WI38 (cell line): ENCODE results near the gene PAK3.

ENCODE experiments used
- H3K4me3 ChIP-seq: 2 replicates; pipeline ENCODE4 v1.5.1; 2011; ENCODE audit warnings: low read depth, mild to moderate bottlenecking, control low read depth, low read length
- TF ChIP-seq, protein P1 (sequence below): IDR thresholded peaks from 2 replicates; pipeline ENCODE4 v1.5.1; 2012; ENCODE audit warnings: low read depth, mild to moderate bottlenecking, control low read depth, low read length

PAK3 gene

DNA sequence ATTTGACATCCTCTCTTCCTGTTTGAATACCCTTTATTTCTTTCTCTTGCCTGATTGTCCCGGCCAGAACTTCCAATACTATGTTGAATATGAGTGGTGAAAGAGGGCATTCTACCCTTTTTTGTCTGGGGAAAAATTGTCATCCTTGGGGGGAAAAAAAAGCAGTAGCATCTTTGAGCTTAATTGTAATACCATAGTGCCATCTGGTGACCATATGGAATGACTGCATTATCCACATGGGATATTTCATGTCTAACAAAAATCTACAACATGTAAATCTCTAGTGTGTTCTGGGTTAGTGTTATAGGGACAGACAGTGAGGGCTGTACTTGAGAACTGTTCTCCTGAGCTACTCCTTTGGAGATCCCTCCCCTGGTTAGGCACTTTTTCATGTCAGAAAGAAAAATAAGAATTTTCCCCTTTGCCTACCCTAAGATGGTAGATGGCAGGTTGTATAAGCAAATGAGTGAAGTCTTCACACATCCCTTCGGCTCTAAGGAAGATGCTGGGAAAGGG is 148.3 kb downstream of the PAK3 start:
- H3K4me3 ChIP-seq: no peak overlapping the region
- TF ChIP-seq, protein P1, sequence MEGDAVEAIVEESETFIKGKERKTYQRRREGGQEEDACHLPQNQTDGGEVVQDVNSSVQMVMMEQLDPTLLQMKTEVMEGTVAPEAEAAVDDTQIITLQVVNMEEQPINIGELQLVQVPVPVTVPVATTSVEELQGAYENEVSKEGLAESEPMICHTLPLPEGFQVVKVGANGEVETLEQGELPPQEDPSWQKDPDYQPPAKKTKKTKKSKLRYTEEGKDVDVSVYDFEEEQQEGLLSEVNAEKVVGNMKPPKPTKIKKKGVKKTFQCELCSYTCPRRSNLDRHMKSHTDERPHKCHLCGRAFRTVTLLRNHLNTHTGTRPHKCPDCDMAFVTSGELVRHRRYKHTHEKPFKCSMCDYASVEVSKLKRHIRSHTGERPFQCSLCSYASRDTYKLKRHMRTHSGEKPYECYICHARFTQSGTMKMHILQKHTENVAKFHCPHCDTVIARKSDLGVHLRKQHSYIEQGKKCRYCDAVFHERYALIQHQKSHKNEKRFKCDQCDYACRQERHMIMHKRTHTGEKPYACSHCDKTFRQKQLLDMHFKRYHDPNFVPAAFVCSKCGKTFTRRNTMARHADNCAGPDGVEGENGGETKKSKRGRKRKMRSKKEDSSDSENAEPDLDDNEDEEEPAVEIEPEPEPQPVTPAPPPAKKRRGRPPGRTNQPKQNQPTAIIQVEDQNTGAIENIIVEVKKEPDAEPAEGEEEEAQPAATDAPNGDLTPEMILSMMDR: no peak; the same call in 1 of the 2 replicates

DNA sequence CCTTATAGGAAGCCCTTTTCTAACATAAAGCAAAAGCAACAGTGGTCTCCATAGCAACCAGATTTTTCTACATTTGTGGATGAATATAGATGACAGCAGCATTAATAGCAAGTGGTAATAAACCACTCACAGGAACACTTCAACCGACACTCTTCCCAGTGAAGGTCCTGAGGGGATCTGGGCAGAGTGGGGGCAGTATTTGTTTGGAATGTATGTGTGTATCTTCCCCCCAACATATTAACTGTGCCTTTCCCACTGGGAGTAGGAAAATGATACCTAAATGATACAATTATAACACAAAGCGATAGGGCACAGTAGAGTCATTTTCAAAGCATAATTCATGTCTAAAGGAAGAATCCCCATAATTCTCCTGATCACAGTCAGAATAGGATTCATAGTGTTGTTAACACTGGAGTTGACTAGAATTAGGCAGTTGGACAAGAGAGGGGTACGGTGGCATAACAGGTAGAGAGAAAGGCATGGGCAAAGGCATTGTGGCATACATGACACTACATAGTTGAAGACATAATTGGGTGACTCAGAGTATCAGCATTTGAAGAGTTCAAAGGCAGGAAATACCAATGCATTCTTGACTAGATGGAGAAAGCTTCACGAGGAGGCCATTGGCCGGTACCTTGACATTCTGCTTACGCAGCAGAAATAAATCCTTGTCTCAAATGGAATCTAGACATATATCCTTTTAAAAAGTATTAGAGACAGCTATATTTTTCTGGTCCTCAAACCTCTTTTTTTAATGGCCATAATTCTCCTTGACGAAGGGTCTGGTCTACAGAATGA is 159.1 kb downstream of the PAK3 start:
- TF ChIP-seq, protein P1: no peak
- no peak overlapping the region for H3K4me3 ChIP-seq

DNA sequence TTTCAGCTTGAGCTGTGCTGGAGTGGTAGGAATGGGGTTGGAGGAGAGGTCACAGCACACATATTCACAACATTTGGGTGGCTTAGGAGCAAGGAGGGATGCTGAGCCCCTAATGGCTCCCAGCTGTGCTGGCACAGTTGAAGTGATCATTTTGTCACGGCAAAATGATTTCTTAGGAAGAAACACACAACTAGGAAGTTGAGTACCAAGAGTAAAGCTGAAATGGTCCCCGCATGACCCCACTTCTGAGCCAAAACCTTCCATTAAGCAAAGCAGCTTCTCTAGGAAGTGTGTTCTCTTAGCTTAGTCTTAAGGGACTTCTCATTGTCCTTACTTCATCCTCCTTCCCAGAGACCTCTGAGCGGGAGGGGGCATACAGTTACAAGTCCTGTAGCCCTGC is 161.7 kb downstream of the PAK3 start:
- TF ChIP-seq, protein P1: no peak
- no peak overlapping the region for H3K4me3 ChIP-seq

DNA sequence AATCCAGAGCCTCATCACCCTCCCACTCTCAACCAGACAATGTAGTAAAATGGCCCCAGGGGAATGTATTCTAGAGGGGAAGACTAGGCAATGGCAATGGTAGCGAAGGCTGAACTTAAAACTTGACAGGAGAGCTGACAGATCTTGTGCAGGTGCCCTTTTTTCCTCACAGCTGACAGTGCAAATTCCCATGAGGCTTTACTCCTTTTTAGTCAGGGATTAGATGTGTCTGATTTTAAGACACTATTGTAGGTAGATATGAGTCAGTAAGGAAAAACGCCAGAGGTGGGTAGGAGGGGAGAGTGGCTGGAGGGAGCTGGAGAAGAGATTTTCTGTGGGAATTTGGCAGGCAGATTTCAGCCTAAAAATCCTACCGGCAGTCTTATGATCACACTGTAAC is 163.6 kb downstream of the PAK3 start:
- TF ChIP-seq, protein P1: no peak
- no peak overlapping the region for H3K4me3 ChIP-seq

DNA sequence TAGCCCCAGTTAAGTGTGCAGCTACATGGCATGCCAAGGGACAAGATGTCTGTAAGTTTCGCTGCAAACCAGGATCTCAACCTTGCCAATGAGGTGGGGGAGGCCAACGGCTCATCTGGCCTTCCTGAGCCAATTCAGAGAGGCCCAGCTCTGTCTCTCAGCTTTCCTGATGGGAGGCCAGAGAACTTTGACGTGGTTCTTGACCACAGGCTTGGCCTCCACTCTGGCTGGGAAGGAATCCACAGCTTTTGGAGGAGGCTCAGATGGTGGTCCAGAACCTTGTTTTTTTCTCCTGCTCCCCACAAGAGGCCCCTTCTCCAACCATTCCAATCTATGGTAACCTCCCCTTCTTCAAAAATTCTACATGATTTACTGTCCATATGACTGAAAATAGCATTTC is 164.5 kb downstream of the PAK3 start:
- TF ChIP-seq, protein P1: no peak
- no peak overlapping the region for H3K4me3 ChIP-seq

DNA sequence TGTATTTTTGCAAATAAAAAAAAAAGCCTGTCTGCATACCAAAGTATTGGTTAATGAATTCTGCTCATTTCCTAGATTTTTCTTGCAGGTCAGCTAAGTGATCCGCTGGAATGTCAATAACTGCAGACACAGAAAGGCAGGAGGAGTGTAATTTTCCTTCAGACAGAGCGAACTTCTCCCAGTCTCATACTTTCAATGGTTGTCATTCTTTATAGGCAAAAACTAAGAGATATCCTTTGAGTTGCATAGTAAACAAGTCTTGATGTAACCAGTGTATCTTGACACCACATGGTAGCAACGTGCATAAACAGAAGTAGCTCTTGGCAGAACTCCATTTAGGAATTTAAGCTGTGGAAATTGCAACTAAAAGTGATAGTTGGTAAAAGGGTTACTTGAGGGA is 166.1 kb downstream of the PAK3 start:
- TF ChIP-seq, protein P1: no peak
- H3K4me3 ChIP-seq: no peak overlapping the region

DNA sequence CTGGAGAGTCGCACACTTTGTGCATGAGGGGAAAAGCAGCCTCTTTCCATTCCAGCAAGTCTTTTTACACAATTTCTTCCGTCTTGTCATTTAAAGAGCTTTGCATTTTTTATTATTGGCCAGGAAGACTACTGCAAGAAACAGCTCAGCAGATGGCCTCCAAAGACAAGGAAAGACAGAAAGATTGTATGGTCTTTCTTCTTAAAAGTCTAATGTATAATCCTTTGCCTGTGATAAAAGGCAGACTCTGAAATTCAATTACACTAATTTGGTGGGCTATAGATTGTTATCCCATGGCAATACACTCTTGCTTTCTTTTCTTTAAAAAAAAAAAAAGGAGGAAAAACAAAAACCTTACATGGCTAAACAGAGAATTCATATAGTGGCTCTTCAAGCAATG is 168.4 kb downstream of the PAK3 start:
- TF ChIP-seq, protein P1: no peak
- H3K4me3 ChIP-seq: no peak overlapping the region
